NCI-H526 (cell line): ENCODE data around the gene ISG15.

Source experiments
- DNase-seq, 2 experiments: peaks; one replicate each; lab custom pipeline; 2025; lab: John Stamatoyannopoulos, UW

Gene ISG15

DNA sequence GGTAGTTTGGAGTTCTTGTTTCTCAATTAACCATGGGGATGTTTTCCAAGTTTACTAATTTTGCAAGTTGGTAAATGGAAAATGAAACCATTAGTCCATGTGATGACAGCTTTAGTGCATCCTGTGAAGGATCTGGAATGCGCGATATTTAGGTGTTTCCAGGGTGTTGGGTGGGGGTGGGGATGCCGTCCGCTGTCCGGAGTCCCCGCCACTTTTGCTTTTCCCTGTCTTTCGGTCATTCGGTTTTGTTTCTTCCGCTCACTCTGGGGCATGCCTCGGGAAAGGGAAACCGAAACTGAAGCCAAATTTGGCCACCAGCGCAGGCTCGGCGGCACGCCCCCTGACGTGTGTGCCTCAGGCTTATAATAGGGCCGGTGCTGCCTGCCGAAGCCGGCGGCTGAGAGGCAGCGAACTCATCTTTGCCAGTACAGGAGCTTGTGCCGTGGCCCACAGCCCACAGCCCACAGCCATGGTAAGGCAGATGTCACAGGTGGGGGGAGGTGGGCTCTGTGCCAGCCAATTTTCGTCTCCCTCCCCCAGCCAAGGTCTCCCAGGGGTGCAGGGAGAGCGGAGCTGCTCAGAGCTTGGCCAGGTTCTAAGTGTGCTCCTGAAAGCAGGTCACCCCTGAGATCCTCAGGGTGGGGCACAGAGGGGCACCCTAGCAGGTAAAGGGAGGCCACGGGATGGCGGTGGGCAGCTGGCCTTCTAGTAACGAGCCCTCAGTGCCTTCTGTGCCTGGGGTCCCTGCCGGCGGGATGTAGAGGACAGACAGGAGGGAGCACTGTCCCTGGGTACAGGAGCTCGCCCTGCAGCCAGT lies at the start of gene ISG15:
Gene ISG15 (plus strand): TSS at position 393 of the 817 bp plus-strand sequence. CDS start 77 bp downstream, at position 470.
- peak in 1 of 2 experiments; percentile 87 for DNase-seq

DNA sequence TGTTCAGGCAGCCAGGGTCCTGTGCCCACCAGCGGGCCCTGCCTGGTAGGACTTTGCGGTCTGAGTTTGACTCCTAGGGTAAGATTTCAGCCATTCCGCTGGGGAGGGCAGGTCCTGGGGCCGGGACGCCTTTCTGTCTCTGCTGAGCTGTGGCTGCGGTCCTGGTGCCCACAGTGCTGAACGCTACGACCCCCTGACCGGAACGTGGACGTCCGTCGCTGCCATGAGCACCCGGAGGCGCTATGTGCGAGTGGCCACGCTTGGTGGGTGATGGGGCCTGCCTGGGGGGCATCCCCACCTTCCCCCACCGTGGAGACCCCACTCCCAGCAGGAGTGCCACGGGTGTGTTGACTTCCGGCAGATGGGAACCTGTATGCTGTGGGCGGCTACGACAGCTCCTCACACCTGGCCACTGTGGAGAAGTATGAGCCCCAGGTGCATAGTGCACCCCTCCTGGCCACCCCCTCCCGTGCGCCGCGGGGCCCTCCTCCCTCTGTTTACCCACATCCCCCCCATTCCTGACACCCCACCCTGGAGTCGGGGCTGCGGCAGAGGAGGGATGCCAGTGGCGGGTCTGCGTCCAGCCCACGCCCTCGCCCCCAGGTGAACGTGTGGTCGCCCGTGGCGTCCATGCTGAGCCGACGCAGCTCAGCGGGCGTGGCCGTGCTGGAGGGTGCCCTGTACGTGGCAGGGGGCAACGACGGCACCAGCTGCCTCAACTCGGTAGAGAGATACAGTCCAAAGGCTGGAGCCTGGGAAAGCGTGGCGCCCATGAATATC lies 49.4 kb upstream of the ISG15 start:
- no peak for DNase-seq

DNA sequence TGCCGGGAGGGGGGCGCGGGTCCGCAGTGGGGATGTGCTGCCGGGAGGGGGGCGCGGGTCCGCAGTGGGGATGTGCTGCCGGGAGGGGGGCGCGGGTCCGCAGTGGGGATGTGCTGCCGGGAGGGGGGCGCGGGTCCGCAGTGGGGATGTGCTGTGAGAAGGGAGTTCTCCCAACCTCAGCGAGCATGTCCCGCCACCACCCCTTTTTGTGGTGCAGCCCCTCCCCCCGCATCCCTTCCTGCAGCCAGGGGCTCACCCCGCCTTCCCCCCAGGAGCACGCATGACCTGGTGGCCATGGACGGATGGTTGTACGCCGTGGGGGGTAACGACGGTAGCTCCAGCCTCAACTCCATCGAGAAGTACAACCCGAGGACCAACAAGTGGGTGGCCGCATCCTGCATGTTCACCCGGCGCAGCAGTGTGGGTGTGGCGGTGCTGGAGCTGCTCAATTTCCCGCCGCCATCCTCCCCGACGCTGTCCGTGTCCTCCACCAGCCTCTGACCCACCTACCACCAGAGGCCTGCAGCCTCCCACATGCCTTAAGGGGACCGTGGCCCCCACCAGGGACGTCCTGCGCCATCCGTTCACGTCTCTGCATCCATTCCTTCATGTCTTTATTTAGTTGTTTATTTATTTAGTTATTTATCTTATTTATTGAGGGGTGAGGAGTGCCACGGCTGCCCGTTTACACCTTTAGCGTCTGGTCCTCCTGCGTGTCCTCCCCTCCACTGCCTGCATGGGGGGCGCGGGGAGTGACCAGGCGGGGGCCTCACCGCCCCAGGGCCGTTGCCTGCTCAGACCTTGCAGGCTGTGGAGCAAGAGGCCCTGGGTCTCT lies 48.4 kb upstream of the ISG15 start:
- no peak for DNase-seq

DNA sequence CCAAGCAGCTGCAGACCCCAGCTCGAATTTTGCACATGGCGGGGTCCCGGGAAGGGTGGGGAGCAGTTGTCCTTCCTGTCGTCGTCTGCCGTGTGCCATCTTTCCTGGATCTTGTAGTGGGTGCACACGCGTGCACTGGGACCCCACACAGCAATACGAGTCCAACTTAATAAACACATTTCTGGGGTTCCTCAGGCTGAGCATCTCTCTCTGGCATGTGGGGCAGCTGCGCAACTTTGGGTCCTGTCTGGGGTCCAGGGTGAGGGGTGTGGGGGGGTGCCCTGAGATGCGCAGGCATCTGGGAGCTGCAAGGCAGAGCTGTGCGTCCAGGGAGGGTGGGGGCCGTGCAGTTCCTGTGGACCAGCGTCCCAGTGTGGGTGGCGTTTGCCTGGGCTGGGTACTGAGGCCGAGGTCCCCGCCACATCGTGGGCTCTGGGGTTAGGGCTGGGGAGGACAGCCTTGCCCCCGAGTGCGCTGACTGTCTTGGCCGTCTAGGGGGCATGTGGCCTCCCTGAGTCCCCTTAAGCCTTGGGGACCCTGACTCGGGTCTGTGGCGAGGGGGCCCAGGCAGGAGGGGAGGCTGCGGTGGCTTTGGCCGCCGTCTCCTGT lies 47.7 kb upstream of the ISG15 start:
- DNase-seq, result no peak

DNA sequence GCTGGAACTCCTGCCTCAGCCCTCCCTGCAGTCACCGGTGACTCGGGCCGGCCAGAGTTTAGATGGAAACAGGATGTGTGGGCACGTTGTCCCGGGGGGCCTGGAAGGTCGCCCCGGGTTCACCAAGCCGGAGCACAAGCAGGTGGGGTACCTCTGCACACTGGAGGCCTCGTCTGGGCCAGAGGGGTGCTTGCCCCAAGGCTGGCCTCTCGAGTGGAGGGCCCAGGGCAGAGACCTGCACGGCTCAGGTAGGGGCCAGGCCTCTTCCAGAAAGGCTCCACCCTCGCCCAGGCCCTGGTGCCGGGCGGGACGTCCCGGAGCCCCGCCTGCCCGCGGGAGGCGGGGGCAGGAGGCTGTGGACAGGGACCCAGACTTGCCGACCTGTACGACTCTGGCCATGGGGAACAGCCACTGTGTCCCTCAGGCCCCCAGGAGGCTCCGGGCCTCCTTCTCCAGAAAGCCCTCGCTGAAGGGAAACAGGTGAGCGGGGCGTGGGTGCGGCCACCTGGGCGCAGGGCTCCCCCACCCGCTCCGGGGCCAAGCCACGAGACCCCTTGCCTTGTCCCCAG lies 47.1 kb upstream of the ISG15 start, which contains the start of gene PLEKHN1:
Gene PLEKHN1 (plus strand): TSS at position 348 of the 569 bp plus-strand sequence. CDS start 50 bp downstream, at position 398.
- DNase-seq, result no peak

DNA sequence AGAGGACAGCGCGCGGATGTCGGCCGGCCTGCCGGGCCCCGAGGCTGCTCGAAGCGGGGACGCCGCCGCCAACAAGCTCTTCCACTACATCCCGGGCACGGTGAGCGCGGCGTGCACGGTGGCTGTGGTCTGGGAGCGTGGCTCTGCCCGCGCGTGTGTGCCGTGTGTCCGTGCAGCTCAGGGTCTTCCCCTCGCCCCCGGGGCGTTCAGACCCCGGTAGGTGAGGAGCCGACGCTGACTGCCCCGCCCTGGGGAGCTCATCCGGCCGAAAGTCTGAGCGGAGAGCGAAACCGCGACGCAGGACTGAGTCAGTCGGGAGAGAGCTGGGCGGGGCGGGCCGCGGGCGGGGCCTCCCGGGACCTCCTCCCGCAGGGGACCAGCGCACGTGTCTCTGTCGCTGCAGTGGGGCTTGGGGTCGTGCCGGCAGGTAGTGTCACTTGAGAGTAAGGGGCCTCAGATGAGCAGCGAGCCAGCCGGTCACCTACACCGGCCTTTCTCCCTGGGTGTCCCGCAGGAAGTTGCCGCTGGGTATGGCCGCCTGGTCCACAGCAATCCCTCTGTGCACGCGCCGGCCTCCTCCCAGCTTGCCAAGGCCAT lies 46.5 kb upstream of the ISG15 start:
- peak in 1 of 2 experiments; percentile 62 for DNase-seq

DNA sequence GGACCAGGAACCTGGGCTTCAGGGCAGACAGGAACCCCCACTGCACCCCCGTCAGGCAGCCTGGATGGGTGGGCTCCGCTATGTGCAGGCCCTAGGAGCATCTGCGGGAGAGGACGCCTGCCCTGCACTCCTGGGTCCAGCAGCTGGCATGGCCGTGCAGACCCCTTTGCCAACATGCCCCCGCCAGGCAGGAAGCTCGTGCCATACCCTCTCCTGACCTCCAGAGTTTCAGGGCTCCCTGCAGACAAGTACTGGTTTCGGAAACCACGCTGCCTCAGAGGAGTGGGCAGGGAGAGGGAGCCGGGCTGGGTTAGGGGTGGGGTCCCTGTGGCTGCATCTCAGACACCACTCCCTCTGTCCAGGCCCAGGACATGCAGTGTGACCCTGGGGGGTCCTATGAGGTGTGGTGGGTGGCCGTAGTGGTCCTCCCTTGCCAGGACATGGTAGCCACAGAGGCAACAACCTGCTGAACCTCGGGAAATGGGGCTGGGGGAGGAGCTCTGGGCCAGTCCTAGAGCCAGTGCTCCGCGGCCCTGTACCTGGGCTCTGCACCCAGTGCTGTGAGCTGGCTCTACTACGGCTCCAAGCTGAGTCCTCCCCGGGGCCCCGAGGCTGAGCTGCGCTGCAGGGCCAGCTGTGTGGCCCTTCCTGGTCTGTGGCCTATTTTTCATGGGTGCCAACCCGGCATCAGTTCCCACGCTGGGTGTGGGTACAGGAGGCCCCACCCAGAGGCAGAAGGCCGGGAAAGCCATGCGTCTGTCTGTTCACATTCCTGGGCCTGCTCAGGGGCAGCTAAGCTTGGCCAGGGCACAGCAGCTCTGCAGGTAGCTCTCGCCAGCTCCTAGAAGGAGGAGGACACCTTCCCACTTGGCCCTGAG lies 45.6 kb upstream of the ISG15 start:
- DNase-seq, result no peak

DNA sequence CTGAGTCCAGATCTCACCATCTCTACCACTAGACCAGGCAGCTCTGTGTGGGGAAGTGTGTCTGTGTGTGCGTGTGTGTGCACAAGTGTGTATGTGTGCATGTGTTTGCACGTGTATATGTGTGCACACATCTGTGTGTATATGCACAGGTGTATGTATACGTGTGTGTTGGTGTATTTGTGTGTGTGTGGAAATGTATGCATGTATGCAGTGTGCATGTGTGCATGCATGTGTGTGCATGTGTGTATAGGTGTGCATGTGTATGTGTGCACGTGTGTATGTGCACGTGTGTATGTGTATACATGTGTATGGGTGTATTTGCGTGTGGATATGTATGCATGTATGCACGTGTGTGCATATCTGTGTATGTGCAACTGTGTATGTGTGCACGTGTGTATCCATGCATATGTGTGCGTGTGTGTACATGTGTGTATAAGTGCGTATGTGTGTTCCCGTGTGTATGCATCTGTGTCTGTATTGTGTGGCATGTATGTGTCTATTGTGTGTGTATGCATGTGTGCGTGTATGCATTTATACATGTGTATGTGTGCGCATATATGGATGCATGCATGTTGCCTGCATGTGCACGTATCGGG lies 43.9 kb upstream of the ISG15 start:
- no peak for DNase-seq

DNA sequence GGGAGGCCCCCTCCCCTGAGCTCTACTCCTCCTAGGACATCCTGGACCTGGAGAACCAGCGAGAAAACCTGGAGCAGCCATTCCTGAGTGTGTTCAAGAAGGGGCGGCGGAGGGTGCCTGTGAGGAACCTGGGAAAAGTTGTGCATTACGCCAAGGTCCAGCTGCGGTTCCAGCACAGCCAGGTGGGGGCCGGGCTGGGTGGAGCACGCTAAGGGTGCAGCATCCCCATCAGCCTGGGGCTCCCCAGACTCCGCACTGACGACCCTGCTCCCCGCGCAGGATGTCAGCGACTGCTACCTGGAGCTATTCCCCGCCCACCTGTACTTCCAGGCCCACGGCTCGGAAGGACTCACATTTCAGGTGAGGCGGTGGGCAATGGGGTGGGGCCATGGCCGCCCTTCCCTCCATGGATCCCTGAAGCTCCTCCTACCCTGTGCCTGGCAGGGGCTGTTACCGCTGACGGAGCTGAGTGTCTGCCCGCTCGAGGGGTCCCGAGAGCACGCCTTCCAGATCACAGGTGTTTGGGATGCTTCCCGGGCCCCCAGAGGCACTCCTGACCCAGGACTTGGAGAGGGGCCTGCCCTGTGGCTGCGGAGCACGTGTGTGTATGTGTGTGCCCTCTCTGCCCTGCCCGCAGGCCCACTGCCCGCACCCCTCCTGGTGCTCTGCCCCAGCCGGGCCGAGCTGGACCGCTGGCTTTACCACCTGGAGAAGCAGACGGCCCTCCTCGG lies 42.9 kb upstream of the ISG15 start:
- DNase-seq, result no peak

DNA sequence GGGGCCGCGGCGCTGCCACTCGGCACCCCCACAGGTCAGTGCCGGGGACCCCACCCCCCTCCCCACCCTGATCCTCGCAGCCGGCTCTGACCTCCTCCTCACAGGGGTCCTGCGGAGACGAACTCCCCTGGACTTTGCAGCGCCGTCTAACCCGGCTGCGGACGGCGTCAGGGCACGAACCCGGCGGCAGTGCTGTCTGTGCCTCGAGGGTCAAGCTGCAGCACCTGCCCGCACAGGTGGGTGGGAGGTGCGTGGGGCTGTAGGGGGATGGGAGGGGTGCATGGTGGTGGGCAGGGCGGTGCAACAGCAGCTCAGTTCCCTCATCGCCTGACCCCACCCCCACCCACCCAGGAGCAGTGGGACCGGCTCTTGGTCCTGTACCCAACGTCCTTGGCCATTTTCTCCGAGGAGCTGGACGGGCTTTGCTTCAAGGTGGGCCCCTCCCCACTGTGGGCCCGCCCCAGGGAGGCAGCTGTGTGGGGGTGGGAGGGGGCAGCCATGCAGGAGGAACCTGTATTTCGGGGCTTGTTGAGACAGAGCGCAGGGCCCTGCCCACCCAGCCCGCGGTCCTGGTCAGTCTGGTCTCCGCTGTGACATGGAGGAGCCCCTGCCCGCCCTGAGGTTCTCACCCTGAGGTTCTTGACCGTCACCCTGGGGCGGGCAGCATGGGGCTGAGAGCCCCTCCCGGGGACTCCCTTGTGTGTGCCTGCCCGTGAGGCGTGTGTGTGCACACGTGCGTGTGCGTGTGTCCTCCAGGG lies 42.1 kb upstream of the ISG15 start:
- no peak for DNase-seq

DNA sequence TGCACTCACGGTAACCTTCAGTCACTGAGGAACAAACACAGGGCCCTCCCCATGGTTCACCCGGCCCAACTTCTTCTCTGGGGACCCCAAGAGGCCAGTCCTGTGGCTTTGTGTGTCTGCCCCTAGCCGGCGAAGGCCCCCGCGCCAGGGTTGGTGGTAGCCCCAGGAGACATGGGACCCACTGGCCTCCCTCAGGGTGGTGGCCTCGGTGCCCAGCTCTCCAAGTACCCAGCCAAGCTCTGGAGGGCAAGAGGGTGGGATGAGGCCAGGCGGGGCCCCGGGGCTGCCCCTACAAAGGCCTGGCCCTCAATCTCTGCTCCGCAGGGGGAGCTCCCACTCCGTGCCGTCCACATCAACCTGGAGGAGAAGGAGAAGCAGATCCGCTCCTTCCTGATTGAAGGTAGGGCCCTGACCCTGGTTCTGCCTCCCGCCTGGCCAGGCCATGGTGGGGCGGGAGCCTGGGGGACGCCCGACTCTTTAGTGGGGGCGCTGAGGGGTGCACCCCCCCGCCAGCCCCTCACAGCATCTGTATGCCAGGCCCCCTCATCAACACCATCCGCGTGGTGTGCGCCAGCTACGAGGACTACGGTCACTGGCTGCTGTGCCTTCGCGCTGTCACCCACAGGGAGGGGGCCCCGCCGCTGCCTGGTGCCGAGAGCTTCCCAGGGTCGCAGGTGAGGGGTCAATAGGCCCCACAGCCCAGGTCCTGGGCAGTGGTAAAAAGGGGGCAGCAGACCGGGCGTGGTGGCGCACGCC lies 41.4 kb upstream of the ISG15 start:
- no peak for DNase-seq

DNA sequence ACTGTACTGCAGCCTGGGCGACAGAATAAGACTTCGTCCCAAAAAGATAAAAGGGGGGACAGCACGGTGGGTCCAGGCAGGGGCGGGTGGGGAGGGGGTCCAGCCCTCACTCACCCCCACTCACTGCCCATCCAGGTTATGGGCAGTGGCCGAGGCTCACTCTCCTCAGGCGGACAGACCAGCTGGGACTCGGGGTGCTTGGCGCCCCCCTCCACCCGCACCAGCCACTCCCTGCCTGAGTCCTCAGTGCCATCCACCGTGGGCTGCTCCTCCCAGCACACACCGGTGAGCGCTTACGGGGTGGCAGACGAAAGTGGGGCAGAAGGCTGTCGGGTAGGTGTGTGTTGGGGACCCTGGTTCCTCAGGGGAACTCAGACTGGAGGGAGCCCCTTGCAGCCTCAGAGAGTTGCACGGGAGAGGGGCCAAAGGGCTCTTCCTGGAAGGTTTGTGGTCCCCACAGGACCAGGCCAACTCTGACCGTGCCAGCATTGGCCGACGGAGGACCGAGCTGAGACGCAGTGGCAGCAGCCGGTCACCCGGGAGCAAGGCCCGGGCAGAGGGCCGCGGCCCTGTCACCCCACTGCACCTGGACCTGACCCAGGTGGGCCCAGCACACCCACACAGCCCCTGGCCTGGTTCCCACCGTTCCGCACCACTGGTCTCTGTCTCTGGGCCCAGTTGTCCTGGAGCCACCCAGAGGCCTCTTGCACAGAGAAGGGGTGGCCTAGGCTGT lies 40.4 kb upstream of the ISG15 start:
- DNase-seq, result no peak

DNA sequence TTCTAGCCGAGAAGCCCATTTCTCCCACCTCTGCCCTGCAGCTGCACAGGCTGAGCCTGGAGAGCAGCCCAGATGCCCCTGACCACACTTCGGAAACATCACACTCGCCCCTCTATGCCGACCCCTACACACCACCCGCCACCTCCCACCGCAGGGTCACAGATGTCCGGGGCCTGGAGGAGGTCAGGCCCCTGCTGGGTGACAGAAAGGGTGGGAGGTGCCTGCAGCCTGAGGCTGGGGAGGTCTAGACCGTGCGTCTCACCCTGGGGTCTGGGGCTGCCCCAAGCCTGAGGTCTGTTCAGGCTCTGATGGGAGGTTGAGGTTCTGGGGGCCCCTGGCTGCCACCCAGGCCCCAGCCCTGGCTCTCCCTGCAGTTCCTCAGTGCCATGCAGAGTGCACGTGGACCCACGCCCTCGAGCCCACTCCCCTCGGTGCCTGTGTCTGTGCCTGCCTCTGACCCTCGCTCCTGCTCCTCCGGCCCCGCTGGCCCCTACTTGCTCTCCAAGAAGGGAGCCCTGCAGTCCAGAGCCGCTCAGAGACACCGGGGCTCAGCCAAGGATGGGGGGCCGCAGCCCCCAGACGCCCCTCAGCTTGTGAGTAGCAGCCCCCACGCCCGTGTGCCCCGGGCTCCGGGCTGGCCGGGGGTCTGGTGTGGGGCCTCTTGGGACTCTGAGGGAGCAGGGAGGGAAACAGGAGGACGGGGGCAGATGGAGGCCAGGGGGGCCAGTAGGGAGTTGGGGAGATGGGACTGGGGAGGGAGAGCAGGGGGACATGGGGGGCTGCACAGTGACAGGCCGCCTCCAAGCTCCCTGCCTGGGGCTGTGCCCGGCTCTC lies 39.6 kb upstream of the ISG15 start:
- no peak for DNase-seq

DNA sequence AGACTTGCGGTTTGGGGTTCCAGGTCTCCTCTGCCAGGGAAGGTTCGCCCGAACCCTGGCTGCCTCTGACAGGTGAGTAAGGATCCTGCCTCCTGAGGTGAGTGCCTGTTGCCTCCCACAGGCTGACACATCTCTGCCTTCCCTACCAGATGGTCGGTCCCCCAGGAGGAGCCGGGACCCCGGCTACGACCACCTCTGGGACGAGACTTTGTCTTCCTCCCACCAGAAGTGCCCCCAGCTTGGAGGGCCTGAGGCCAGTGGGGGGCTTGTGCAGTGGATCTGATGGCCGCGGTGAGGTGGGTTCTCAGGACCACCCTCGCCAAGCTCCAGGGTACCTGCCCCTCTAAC lies 39.0 kb upstream of the ISG15 start:
- DNase-seq, result no peak

DNA sequence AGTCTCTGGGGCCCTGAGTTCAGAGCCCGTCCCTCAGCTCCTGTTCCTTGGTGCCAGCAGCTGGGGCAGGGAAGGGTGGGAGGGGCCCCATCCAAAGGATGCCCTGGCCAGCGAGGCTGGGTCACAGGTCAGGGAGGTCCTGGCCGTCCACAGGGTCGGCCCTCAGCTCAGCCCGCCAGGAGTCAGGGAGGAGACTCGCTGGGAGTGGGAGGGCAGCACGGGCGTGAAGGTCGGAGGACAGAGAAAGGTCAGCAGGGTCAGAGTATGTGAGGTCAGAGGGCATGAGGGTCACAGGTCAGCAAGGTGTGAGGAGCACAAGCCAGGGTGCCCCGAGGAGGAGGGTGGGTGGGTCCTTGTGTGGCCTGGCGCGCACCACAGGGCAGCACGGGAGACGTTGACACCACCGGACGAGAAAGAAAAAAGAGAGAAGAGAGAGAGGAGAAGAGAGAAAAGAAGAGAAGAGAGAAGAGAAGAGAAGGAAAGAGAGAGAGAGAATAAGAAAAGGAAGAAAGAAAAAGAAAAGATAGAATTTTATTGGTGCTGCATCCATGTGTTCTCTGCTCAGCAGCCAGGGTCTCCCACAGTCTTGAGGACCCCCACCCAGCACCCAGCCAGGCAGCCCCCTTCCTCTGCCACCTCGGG lies 38.5 kb upstream of the ISG15 start:
- DNase-seq, result no peak
